Measurements from ENCODE around the gene SMYD2. TPM values are rescaled to one million over a fixed set of nuclear protein-coding genes. Genes with fewer than 3 reads are reported as not detected.

SMYD2 gene
- total RNA-seq, 2 donors from 2014 or later: 18.4 to 18.5 TPM

DNA sequence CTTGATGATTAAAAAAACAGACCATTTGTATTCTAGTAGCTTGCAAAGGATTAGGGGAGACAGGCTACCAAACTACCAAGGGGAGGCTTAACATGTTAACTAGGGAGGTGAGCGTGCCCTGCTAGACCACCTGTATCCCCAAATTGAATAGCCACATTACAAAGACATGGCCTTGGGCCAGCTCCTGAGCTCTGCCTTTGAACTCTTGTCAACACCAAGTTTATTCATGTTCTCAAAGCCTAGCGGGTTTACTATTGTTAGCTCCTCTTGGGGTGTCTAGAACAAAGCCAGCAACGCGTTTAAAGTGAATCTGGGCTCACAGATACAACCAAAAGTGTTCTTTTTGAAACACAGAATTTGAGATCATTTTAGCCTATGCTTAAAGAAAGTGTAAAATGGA lies 36.3 kb downstream of the SMYD2 start:
- intact Hi-C loops (cut with DNase I): no loop called here
- Histone ChIP-seq H3K9me3 (no peaks in the 10 kb centered on the region), H3K4me1 (no peaks in the 10 kb centered on the region), H3K36me3 (replicated peaks in 1 of 2; ENCODE audit: insufficient read depth in 1 of 2, low read depth in 2 of 2) (no peaks in the 10 kb centered on the region), H3K27me3 (no peaks in the 10 kb centered on the region), H3K27ac (peak overlapping the region; percentile 3 to 63 (median 51)), H3K4me3 (no peak overlapping the region)
- 74 to 78% methylated on average over 4 of the region's 4 CpGs for WGBS, 2 donors
- TF ChIP-seq, protein P1, sequence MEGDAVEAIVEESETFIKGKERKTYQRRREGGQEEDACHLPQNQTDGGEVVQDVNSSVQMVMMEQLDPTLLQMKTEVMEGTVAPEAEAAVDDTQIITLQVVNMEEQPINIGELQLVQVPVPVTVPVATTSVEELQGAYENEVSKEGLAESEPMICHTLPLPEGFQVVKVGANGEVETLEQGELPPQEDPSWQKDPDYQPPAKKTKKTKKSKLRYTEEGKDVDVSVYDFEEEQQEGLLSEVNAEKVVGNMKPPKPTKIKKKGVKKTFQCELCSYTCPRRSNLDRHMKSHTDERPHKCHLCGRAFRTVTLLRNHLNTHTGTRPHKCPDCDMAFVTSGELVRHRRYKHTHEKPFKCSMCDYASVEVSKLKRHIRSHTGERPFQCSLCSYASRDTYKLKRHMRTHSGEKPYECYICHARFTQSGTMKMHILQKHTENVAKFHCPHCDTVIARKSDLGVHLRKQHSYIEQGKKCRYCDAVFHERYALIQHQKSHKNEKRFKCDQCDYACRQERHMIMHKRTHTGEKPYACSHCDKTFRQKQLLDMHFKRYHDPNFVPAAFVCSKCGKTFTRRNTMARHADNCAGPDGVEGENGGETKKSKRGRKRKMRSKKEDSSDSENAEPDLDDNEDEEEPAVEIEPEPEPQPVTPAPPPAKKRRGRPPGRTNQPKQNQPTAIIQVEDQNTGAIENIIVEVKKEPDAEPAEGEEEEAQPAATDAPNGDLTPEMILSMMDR (IDR thresholded peaks at IDR 0.05): no peak
- TF ChIP-seq POLR2A (IDR thresholded peaks at IDR 0.05): no peak
- ATAC-seq (no peak), DNase-seq (no peak)

DNA sequence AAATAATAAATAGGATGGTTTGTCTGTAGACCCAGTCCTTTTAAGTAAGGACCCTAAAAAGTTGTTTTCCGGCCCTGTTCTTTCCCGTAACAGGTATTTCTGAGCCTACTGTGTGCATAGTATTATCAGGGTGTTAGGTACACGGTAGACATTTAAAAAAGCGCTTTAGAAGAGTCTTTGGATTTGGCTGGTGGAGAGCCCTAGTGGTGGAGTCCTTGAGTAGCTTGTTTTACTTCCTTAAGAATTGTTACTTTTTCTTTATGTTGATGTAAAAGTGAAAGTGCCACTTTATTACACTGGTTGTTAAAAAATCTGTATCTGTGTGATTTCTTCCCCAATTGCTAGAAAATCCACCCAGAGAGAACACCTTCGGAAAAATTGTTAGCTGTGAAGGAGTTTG lies 36.8 kb downstream of the SMYD2 start:
- 86 to 91% methylated on average over 5 of the region's 5 CpGs for WGBS, 2 donors
- Histone ChIP-seq H3K27me3 (no peaks in the 10 kb centered on the region), H3K4me1 (no peaks in the 10 kb centered on the region), H3K27ac (peak overlapping the region in 2 of 4 donors; percentile 61 to 63), H3K9me3 (no peaks in the 10 kb centered on the region), H3K4me3 (no peak overlapping the region), H3K36me3 (replicated peaks in 1 of 2; ENCODE audit: insufficient read depth in 1 of 2, low read depth in 2 of 2) (no peaks in the 10 kb centered on the region)
- no peak for ATAC-seq
- TF ChIP-seq, protein P1 (IDR thresholded peaks at IDR 0.05): no peak
- no peak for TF ChIP-seq POLR2A (IDR thresholded peaks at IDR 0.05)
- intact Hi-C loops (cut with DNase I): no loop called here
- DNase-seq: no peak

DNA sequence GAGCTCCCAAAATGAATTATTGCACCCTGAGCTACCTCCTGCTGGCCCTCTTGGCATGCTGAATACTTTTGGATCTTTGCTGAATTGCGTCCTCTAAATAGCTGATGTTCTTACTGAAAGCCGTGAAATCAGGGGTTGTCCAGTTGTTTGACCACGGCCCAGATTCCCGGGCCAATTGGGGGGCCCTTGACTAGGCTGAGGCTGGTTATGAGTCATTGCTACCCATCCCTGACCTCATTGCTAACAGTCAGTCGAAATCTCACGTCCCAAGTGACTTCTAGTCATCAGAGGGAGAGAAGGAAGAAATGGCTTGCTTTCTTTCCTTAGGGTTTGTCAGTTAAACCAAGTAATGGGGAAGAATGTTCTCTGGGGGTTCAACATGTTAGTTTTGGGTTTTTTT lies 37.4 kb downstream of the SMYD2 start:
- DNase-seq (no peak), ATAC-seq (no peak)
- 58 to 71% methylated on average over 6 of the region's 6 CpGs for WGBS, 2 donors
- H3K4me1 ChIP-seq: no peaks in the 10 kb centered on the region
- intact Hi-C loops (cut with DNase I): no loop called here
- H3K27ac ChIP-seq: no peak overlapping the region
- TF ChIP-seq POLR2A (IDR thresholded peaks at IDR 0.05): no peak
- TF ChIP-seq, protein P1 (IDR thresholded peaks at IDR 0.05): no peak
- no peaks in the 10 kb centered on the region for H3K9me3 ChIP-seq
- no peak overlapping the region for H3K4me3 ChIP-seq
- H3K27me3 ChIP-seq: no peaks in the 10 kb centered on the region
- no peaks in the 10 kb centered on the region for H3K36me3 ChIP-seq (replicated peaks in 1 of 2; ENCODE audit: insufficient read depth in 1 of 2, low read depth in 2 of 2)

DNA sequence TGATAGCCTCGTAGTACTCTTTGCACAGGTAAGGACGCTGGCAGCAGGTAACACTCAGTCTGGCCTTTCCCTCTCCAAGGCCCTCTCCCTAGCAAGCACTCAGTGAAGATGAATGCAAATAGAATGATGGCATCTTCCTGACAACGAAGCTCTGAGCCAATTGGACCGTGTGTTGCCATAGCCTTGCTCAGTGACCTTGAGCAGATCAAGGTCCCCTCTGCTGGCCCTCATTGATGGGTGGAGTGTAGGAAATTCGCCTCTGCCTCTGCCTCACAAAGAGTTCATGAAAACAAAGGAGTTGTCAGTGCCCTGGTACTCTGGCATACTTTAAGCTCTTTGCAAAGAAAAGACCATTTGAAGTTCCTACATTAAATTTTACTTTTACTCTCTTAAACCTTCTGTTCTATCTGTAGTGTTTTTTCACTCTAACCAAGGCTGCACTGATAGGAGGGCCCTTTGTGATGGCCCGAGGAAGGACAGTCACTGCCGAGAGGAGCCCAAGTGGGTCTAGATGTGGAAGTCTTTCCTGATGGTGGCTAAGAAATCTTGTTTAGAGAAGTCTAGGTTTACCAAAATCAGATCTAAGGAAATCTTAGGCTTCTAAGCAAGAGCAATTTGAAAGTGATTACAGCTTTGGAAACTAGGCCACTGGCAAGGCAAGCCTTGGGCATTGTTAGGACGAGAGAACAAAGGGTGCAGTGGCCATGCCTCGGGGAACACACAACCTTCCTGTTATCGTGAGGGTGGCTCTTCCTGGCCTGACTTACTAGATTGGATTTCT lies 38.2 kb downstream of the SMYD2 start:
- no peaks in the 10 kb centered on the region for H3K9me3 ChIP-seq
- 69 to 75% methylated on average over 10 of the region's 10 CpGs for WGBS, 2 donors
- no peak overlapping the region for H3K4me3 ChIP-seq
- TF ChIP-seq POLR2A (IDR thresholded peaks at IDR 0.05): no peak
- TF ChIP-seq, protein P1 (IDR thresholded peaks at IDR 0.05): no peak
- H3K4me1 ChIP-seq: no peaks in the 10 kb centered on the region
- intact Hi-C loops (cut with DNase I): no loop called here
- H3K27ac ChIP-seq: no peak overlapping the region
- ATAC-seq (no peak), DNase-seq (no peak)
- no peaks in the 10 kb centered on the region for H3K27me3 ChIP-seq
- H3K36me3 ChIP-seq (replicated peaks in 1 of 2; ENCODE audit: insufficient read depth in 1 of 2, low read depth in 2 of 2): no peaks in the 10 kb centered on the region

DNA sequence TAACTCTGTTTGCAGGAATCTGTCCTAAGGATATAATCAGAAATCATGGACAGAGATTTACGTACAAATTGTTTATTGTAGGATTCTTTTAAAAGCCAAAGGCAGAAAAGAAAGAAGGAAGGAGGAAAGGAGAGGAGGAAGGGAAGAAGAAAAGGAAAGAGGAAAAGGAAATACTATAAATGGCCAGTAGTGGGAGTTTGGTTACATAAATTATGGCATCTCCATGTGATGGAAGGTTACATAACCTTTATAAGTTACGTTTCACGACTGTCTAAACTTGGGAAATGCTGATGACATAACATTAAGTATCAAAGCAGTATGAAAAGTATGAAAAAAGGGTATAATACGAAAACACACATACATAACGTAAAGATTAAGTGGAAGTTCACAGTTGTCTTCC lies 39.0 kb downstream of the SMYD2 start:
- intact Hi-C loops (cut with DNase I): no loop called here
- DNase-seq (no peak), ATAC-seq (no peak)
- Histone ChIP-seq H3K27ac (no peak overlapping the region), H3K4me3 (no peak overlapping the region), H3K9me3 (no peaks in the 10 kb centered on the region), H3K4me1 (no peaks in the 10 kb centered on the region), H3K36me3 (replicated peaks in 1 of 2; ENCODE audit: insufficient read depth in 1 of 2, low read depth in 2 of 2) (no peaks in the 10 kb centered on the region), H3K27me3 (no peaks in the 10 kb centered on the region)
- WGBS, 2 donors: 87 to 90% methylated on average over 5 of the region's 5 CpGs
- TF ChIP-seq, protein P1 (IDR thresholded peaks at IDR 0.05): peak in 1 of 7 experiments; percentile 17
- TF ChIP-seq POLR2A (IDR thresholded peaks at IDR 0.05): no peak

All from body of pancreas (tissue), 4 donors.